Testis (tissue), 2 donors: ENCODE measurements around the gene TM9SF4.

Source experiments
- POLR2A ChIP-seq: fragments of 450-650 bp; IDR thresholded peaks from one replicate; pipeline ENCODE4 v1.6.1; 2017; ENCODE audit warnings: antibody characterized with exemption, mild to moderate bottlenecking, moderate library complexity
- TF ChIP-seq, protein P1 (sequence below), 3 experiments: fragments of 450-650 bp in 2 of 3; fragments of 200-600 bp in 1 of 3; sonication (generic) in 1 of 3; IDR thresholded peaks; one replicate each; pipeline ENCODE4 v1.5.1; 2016 to 2019; ENCODE audit warnings: antibody characterized with exemption in 3 of 3, mild to moderate bottlenecking in 2 of 3, moderate library complexity in 1 of 3

- TF ChIP-seq, protein P1, sequence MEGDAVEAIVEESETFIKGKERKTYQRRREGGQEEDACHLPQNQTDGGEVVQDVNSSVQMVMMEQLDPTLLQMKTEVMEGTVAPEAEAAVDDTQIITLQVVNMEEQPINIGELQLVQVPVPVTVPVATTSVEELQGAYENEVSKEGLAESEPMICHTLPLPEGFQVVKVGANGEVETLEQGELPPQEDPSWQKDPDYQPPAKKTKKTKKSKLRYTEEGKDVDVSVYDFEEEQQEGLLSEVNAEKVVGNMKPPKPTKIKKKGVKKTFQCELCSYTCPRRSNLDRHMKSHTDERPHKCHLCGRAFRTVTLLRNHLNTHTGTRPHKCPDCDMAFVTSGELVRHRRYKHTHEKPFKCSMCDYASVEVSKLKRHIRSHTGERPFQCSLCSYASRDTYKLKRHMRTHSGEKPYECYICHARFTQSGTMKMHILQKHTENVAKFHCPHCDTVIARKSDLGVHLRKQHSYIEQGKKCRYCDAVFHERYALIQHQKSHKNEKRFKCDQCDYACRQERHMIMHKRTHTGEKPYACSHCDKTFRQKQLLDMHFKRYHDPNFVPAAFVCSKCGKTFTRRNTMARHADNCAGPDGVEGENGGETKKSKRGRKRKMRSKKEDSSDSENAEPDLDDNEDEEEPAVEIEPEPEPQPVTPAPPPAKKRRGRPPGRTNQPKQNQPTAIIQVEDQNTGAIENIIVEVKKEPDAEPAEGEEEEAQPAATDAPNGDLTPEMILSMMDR (IDR thresholded peaks at IDR 0.05): no peak
- TF ChIP-seq POLR2A: no peak
Measured at GRCh38 chr20:32079655-32080109, 29.8 kb upstream of the TM9SF4 start.
